ENCODE data around the gene NECTIN1.

Gene NECTIN1

GRCh38 chr11:119712006-119712405 is 17.0 kb downstream of the NECTIN1 start:
- no peak for DNase-seq

GRCh38 chr11:119711476-119711875 is 17.5 kb downstream of the NECTIN1 start:
- DNase-seq = no peak

GRCh38 chr11:119710417-119710816 is 18.6 kb downstream of the NECTIN1 start:
- DNase-seq = no peak

GRCh38 chr11:119709638-119710346 is 19.2 kb downstream of the NECTIN1 start:
- DNase-seq = no peak

- DNase-seq = no peak
Observed at GRCh38 chr11:119709171-119709570, 19.8 kb downstream of the NECTIN1 start.

- DNase-seq = no peak
Observed at GRCh38 chr11:119708384-119708783, 20.6 kb downstream of the NECTIN1 start.

GRCh38 chr11:119706887-119707286 is 22.1 kb downstream of the NECTIN1 start:
- DNase-seq = no peak

- DNase-seq = no peak
Observed at GRCh38 chr11:119706029-119706428, 23.0 kb downstream of the NECTIN1 start.

- DNase-seq = no peak
Observed at GRCh38 chr11:119705362-119705761, 23.6 kb downstream of the NECTIN1 start.

GRCh38 chr11:119704849-119705248 is 24.2 kb downstream of the NECTIN1 start:
- DNase-seq = no peak

- no peak for DNase-seq
Observed at GRCh38 chr11:119701591-119702549, 27.1 kb downstream of the NECTIN1 start.

GRCh38 chr11:119700536-119701346 is 28.3 kb downstream of the NECTIN1 start:
- DNase-seq = no peak

GRCh38 chr11:119700030-119700429 is 29.0 kb downstream of the NECTIN1 start:
- DNase-seq = no peak

GRCh38 chr11:119699227-119699626 is 29.8 kb downstream of the NECTIN1 start:
- DNase-seq = no peak

- DNase-seq = no peak
Observed at GRCh38 chr11:119697882-119698281, 31.1 kb downstream of the NECTIN1 start.

GRCh38 chr11:119697445-119697844 is 31.6 kb downstream of the NECTIN1 start:
- DNase-seq = no peak

GRCh38 chr11:119696378-119697222 is 32.4 kb downstream of the NECTIN1 start:
- DNase-seq = no peak

- DNase-seq = no peak
Observed at GRCh38 chr11:119694334-119694733, 34.7 kb downstream of the NECTIN1 start.

GRCh38 chr11:119693253-119693815 is 35.7 kb downstream of the NECTIN1 start:
- no peak for DNase-seq

- no peak for DNase-seq
Observed at GRCh38 chr11:119692540-119692820, 36.5 kb downstream of the NECTIN1 start.

- DNase-seq = no peak
Observed at GRCh38 chr11:119691701-119692539, 37.1 kb downstream of the NECTIN1 start.

Measured in SIG-M5 (cell line).